ENCODE data around the gene NOTCH4. TPM values are rescaled to one million over a fixed set of nuclear protein-coding genes. Genes with fewer than 3 reads are reported as not detected.

NOTCH4 gene
- total and polyA plus RNA-seq, 9 of the 15 experiments (the other 6 are each of a cell fraction or from before 2014, with no cell fraction given), result 0.24 to 4.3 (median 1.7) TPM

GRCh38 chr6:32189069-32189741 lies 34.7 kb downstream of the NOTCH4 start (continued):
- TF ChIP-seq ZBTB40 (IDR thresholded peaks at IDR 0.05), result peak; percentile 54
- TF ChIP-seq ZBTB40 (CRISPR knock-in tag; IDR thresholded peaks at IDR 0.05), result no peak
- TF ChIP-seq MLLT1 (IDR thresholded peaks at IDR 0.05), result 0 out of 4 replicates have a peak, but pooled peaks of 1 of the 2 experiments have one; percentile 40
- TF ChIP-seq RBBP5 (IDR thresholded peaks at IDR 0.05; ENCODE audit: borderline replicate concordance, insufficient read depth, low read length, poor library complexity, severe bottlenecking), result peak; percentile 40
- 0 out of 2 replicates have a peak, but pooled peaks have one; percentile 33 for TF ChIP-seq DPF2 (IDR thresholded peaks at IDR 0.05)
- TF ChIP-seq SMARCA4 (IDR thresholded peaks at IDR 0.05), result peak; percentile 9; the same call in 1 of the 2 replicates
- no peak for TF ChIP-seq MYC (IDR thresholded peaks at IDR 0.05; ENCODE audit: low read depth, low read length)
- TF ChIP-seq MYC (CRISPR knock-in tag; IDR thresholded peaks at IDR 0.05; ENCODE audit: borderline replicate concordance, low read depth), result 0 out of 2 replicates have a peak, but pooled peaks have one; percentile 30
- no peak for TF ChIP-seq HLTF (IDR thresholded peaks at IDR 0.05)
- no peak for TF ChIP-seq CC2D1A (IDR thresholded peaks at IDR 0.05)
- TF ChIP-seq BDP1 (IDR thresholded peaks at IDR 0.05; ENCODE audit: insufficient read depth, insufficient read length), result no peak

Data from K562 (cell line).